ENCODE measurements around the gene OPA3.

GRCh38 chr19:45505996-45506245 lies 78.7 kb downstream of the OPA3 start:
- TF ChIP-seq, protein P1, sequence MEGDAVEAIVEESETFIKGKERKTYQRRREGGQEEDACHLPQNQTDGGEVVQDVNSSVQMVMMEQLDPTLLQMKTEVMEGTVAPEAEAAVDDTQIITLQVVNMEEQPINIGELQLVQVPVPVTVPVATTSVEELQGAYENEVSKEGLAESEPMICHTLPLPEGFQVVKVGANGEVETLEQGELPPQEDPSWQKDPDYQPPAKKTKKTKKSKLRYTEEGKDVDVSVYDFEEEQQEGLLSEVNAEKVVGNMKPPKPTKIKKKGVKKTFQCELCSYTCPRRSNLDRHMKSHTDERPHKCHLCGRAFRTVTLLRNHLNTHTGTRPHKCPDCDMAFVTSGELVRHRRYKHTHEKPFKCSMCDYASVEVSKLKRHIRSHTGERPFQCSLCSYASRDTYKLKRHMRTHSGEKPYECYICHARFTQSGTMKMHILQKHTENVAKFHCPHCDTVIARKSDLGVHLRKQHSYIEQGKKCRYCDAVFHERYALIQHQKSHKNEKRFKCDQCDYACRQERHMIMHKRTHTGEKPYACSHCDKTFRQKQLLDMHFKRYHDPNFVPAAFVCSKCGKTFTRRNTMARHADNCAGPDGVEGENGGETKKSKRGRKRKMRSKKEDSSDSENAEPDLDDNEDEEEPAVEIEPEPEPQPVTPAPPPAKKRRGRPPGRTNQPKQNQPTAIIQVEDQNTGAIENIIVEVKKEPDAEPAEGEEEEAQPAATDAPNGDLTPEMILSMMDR (IDR thresholded peaks at IDR 0.05), result no peak
- no peak for TF ChIP-seq POLR2A (IDR thresholded peaks at IDR 0.05)
